GM12873 (cell line): ENCODE measurements around the gene CLDN11.

Experiments
- CTCF ChIP-seq: IDR thresholded peaks from 2 replicates; pipeline ENCODE4 v1.5.1; 2012; ENCODE audit warnings: low read depth, mild to moderate bottlenecking, moderate library complexity, low read length, control low read depth; ENCODE audit not compliant: insufficient read depth; ENCODE audit errors: missing control alignments

The CLDN11 gene

DNA sequence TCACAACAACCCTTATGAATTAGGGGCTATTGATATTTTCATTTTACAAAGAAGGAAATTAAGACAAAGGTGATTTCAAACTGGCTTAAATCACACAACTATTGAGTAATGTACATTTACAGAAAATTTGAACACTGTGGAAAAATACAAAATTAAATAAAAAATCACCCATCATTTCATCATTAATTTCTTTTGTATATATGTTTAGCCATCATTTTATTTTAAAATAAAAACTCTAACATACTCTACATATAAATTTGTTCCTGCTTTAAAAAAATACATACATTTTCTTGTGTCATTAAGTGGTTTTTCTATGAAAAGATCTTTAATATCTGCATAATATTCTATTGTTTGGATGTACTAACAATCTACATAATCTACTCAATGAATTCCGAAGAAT, 20.2 kb downstream of the CLDN11 start:
- no peak for TF ChIP-seq CTCF

GRCh38 chr3:170440344-170440743, 21.7 kb downstream of the CLDN11 start:
- TF ChIP-seq CTCF = no peak

GRCh38 chr3:170441412-170441811, 22.7 kb downstream of the CLDN11 start:
- no peak for TF ChIP-seq CTCF

GRCh38 chr3:170442947-170443346, 24.3 kb downstream of the CLDN11 start:
- TF ChIP-seq CTCF = no peak

DNA sequence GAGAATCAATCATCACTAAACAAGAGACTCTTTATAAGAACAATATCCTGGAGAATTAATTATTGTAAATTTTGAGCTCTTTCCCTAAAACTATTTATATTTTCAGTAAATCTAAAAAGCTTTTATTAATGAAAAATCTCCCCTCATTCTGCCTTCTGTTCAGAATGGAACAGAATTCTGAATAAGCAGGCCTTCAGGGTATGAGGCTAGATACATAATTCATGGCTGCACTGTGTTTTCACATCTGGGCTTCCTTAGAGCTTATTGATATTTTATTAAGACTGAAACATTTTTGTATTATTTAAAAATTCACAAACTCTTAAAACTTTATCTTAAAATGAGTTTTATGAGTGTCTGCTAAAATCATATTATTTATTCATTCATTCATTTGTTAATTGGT, 24.8 kb downstream of the CLDN11 start:
- no peak for TF ChIP-seq CTCF

GRCh38 chr3:170448584-170448983, 29.9 kb downstream of the CLDN11 start:
- TF ChIP-seq CTCF = no peak

- TF ChIP-seq CTCF = no peak
Observed at GRCh38 chr3:170450039-170450438, 31.4 kb downstream of the CLDN11 start.
